Activated CD8-positive, alpha-beta T cell treated with anti-CD3 and anti-CD28 coated beads for 36 hours (primary cell): Measurements from ENCODE around the gene SOS2. TPM values are rescaled to one million over a fixed set of nuclear protein-coding genes. Genes with fewer than 3 reads are reported as not detected.
"Not testable (repeated sequence)": the region's sequence is repeated elsewhere in the genome, so short reads cannot be mapped to it uniquely, and the experiment has no call there.

ENCODE experiments used
- ATAC-seq: fragments of 200-7000 bp; cut with Tn5 transposase; one replicate; pipeline ENCODE4 v1.10.0; 2021; ENCODE audit warnings: mild to moderate bottlenecking, moderate library complexity
- CTCF ChIA-PET: fragments of 350-600 bp; sonication (Branson Sonifier 250); formaldehyde crosslinking; loops from one replicate; lab custom pipeline; 2021; ENCODE audit warnings: antibody characterized with exemption; lab: Charles Lee
- POLR2A ChIA-PET: fragments of 350-600 bp; sonication (Branson Sonifier 250); formaldehyde crosslinking; loops from one replicate; lab custom pipeline; 2021; ENCODE audit warnings: antibody characterized with exemption; lab: Charles Lee
- DNase-seq: peaks from one replicate; pipeline ENCODE4 v3.0.0-alpha.2; 2020
- H3K27ac Mint-ChIP-seq: one replicate; pipeline ENCODE4 v1.8.0; 2021; ENCODE audit warnings: mild to moderate bottlenecking, mixed read lengths
- H3K27me3 Mint-ChIP-seq: one replicate; pipeline ENCODE4 v1.8.0; 2021; ENCODE audit warnings: mixed read lengths
- H3K36me3 Mint-ChIP-seq: one replicate; pipeline ENCODE4 v1.8.0; 2021; ENCODE audit warnings: low read depth, mixed read lengths
- H3K4me1 Mint-ChIP-seq: one replicate; pipeline ENCODE4 v1.8.0; 2021; ENCODE audit warnings: low read depth, mixed read lengths
- H3K4me3 Mint-ChIP-seq: one replicate; pipeline ENCODE4 v1.8.0; 2021; ENCODE audit warnings: mild to moderate bottlenecking, moderate library complexity, mixed read lengths
- H3K9me3 Mint-ChIP-seq: one replicate; pipeline ENCODE4 v1.8.0; 2021; ENCODE audit warnings: mixed read lengths
- intact Hi-C: fragments of 100-400 bp; cut with micrococcal nuclease; formaldehyde crosslinking; loops from one replicate; pipeline ENCODE4 v1.10.0; 2022
- total RNA-seq, 2 experiments: library from RNA; stranded (reverse); gene quantifications; one replicate each; pipeline ENCODE4 v1.2.3, GENCODE V29; 2021
- TF ChIP-seq, protein P1 (sequence below): fragments of 200-600 bp; IDR thresholded peaks from one replicate; pipeline ENCODE4 v1.8.0; 2022; ENCODE audit warnings: antibody characterized with exemption, mild to moderate bottlenecking

SOS2 gene
- total RNA-seq, 2 experiments from 2014 or later, result 14.7 to 16.4 TPM

DNA sequence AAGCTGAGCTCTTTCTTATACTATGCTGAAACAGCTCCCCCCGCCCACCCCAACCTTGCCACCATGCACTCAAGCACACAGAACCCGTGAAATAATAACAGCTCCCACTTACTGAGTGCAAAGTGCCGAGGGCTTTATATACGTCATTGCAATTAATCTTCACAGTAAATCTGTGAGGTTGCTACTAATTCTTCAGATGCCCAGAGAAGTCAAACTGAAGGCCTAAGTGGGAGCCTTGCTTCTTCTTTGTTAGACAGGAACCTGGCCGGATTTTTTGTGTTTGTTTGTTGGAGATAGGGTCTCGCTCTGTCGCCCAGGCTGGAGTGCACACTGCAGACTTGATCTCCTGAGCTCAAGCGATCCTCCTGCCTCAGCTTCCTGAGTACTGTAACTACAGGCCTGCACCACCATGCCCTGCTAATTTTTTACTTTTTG, 149.1 kb downstream of the SOS2 start:
- H3K4me1 Mint-ChIP-seq, result peaks cover 73% of the 10 kb centered on the region
- ChIA-PET POLR2A (interaction anchor here (0.6 to 3.9 kb wide), 28 partner anchors 9 to 461 kb away, joined by 3 to 67 read pairs (median 6); partner anchors contain the start of genes ARF6 and VCPKMT), CTCF (interaction anchor here (0.6 to 3.4 kb wide), 20 partner anchors 10 to 229 kb away, joined by 3 to 30 read pairs (median 6); no protein-coding TSS in a partner anchor)
- ATAC-seq (peak; percentile 34), DNase-seq (peak; percentile 90)
- H3K27me3 Mint-ChIP-seq, result no peaks in the 10 kb centered on the region
- H3K36me3 Mint-ChIP-seq, result peaks cover 23% of the 10 kb centered on the region
- no peaks in the 10 kb centered on the region for H3K9me3 Mint-ChIP-seq
- intact Hi-C loops, result loop anchor here (5.0 kb wide), 1 partner anchor 185 kb away; no protein-coding TSS in a partner anchor
- TF ChIP-seq, protein P1, sequence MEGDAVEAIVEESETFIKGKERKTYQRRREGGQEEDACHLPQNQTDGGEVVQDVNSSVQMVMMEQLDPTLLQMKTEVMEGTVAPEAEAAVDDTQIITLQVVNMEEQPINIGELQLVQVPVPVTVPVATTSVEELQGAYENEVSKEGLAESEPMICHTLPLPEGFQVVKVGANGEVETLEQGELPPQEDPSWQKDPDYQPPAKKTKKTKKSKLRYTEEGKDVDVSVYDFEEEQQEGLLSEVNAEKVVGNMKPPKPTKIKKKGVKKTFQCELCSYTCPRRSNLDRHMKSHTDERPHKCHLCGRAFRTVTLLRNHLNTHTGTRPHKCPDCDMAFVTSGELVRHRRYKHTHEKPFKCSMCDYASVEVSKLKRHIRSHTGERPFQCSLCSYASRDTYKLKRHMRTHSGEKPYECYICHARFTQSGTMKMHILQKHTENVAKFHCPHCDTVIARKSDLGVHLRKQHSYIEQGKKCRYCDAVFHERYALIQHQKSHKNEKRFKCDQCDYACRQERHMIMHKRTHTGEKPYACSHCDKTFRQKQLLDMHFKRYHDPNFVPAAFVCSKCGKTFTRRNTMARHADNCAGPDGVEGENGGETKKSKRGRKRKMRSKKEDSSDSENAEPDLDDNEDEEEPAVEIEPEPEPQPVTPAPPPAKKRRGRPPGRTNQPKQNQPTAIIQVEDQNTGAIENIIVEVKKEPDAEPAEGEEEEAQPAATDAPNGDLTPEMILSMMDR, result no peak
- peak overlapping the region; percentile 98 for H3K27ac Mint-ChIP-seq
- H3K4me3 Mint-ChIP-seq, result peak overlapping the region; percentile 83

DNA sequence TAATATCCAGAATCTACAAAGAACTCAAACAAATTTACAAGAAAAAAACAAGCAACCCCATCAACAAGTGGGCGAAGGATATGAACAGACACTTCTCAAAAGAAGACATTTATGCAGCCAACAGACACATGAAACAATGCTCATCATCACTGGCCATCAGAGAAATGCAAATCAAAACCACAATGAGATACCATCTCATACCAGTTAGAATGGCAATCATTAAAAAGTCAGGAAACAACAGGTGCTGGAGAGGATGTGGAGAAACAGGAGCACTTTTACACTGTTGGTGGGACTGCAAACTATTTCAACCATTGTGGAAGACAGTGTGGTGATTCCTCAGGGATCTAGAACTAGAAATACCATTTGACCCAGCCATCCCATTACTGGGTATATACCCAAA, 152.3 kb downstream of the SOS2 start:
- H3K27ac Mint-ChIP-seq, CTCF ChIA-PET, POLR2A ChIA-PET, H3K4me3 Mint-ChIP-seq, ATAC-seq, H3K27me3 Mint-ChIP-seq, H3K9me3 Mint-ChIP-seq, DNase-seq, intact Hi-C loops: not testable (repeated sequence)
- Mint-ChIP-seq H3K4me1 (peaks cover 61% of the 10 kb centered on the region), H3K36me3 (peaks cover 25% of the 10 kb centered on the region)

GRCh38 chr14:50073663-50074062, 157.7 kb downstream of the SOS2 start:
- Mint-ChIP-seq H3K4me1 (peaks cover 47% of the 10 kb centered on the region), H3K36me3 (peaks cover 19% of the 10 kb centered on the region)
- H3K27me3 Mint-ChIP-seq, CTCF ChIA-PET, ATAC-seq, H3K4me3 Mint-ChIP-seq, intact Hi-C loops, DNase-seq, H3K9me3 Mint-ChIP-seq, H3K27ac Mint-ChIP-seq: not testable (repeated sequence)
- POLR2A ChIA-PET, result interaction anchor here (1.2 kb wide), 1 partner anchor 12 kb away, joined by 3 read pairs; no protein-coding TSS in a partner anchor

DNA sequence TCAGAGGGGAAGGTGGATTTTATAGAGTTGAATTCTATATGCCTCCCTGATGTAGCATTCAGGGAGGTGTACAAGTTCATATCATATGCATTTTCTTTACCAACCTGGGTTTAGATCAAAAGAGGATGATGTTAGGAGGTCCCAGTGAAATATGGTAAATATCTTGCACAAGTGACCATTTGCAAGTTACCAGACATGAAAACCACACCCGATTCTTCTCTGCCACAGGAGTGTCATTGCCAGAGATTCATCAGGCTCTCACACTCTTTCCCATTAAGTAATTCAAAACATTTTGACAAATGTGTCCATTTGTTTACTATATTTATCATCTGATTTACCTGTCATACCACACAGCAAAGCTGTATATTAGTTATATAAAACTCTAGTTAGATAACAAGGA, 159.0 kb downstream of the SOS2 start:
- H3K9me3 Mint-ChIP-seq, result no peaks in the 10 kb centered on the region

GRCh38 chr14:50070840-50071548, 160.4 kb downstream of the SOS2 start:
- Mint-ChIP-seq H3K9me3 (no peaks in the 10 kb centered on the region), H3K27me3 (no peaks in the 10 kb centered on the region), H3K4me1 (peaks cover 58% of the 10 kb centered on the region), H3K27ac (no peak overlapping the region), H3K36me3 (peaks cover 20% of the 10 kb centered on the region), H3K4me3 (no peak overlapping the region)
- POLR2A ChIA-PET, result interaction anchor here (0.9 to 6.6 kb wide), 5 partner anchors 9 to 303 kb away, joined by 3 to 39 read pairs (median 8); partner anchors contain the start of gene KLHDC2
- CTCF ChIA-PET, result interaction anchor here (0.9 to 1.5 kb wide), 2 partner anchors 11 to 20 kb away, joined by 3 to 6 read pairs; no protein-coding TSS in a partner anchor
- ATAC-seq (peak; percentile 26), DNase-seq (no peak)
- TF ChIP-seq, protein P1, result no peak
- intact Hi-C loops, result no loop called here

More for the DNA sequence above, 159.0 kb downstream of the SOS2 start:
- Mint-ChIP-seq H3K27me3 (no peaks in the 10 kb centered on the region), H3K27ac (no peak overlapping the region), H3K4me1 (peaks cover 54% of the 10 kb centered on the region), H3K4me3 (no peak overlapping the region), H3K36me3 (peaks cover 18% of the 10 kb centered on the region)
- CTCF ChIA-PET, result interaction anchor here (0.7 to 1.5 kb wide), 2 partner anchors 10 to 32 kb away, joined by 3 to 6 read pairs; no protein-coding TSS in a partner anchor
- no peak for DNase-seq
- POLR2A ChIA-PET, result interaction anchor here (0.9 to 6.6 kb wide), 5 partner anchors 9 to 180 kb away, joined by 3 to 39 read pairs (median 8); partner anchors contain the start of gene ARF6
- no peak for ATAC-seq
- intact Hi-C loops, result no loop called here
- TF ChIP-seq, protein P1, result no peak
